ENCODE data around the gene PRRT2.
"Not testable (repeated sequence)": the region's sequence is repeated elsewhere in the genome, so short reads cannot be mapped to it uniquely, and the experiment has no call there.

Gene PRRT2
- total RNA-seq, result 0.56 reads per million

GRCh38 chr16:29811896-29812665, at the start of gene PRRT2:
Gene PRRT2, plus strand, starts transcription at chr16:29812193. Its CDS starts 862 bp downstream, at chr16:29813055.
- DNase-seq, result no peak

GRCh38 chr16:29763326-29763725, 48.7 kb upstream of the PRRT2 start:
- no peak for DNase-seq

- no peak for DNase-seq
Observed at GRCh38 chr16:29765167-29766032, 46.6 kb upstream of the PRRT2 start.

GRCh38 chr16:29766571-29766970, 45.4 kb upstream of the PRRT2 start:
- DNase-seq, result no peak

- no peak for DNase-seq
Observed at GRCh38 chr16:29767062-29767461, 44.9 kb upstream of the PRRT2 start.

- no peak for DNase-seq
Observed at GRCh38 chr16:29769507-29769906, 42.5 kb upstream of the PRRT2 start.

GRCh38 chr16:29770250-29770929, 41.6 kb upstream of the PRRT2 start:
- no peak for DNase-seq

- not testable (repeated sequence) for DNase-seq
Observed at GRCh38 chr16:29772330-29772729, 39.7 kb upstream of the PRRT2 start.

- no peak for DNase-seq
Observed at GRCh38 chr16:29774730-29775129, 37.3 kb upstream of the PRRT2 start.

- DNase-seq, result no peak
Observed at GRCh38 chr16:29775742-29776408, 36.1 kb upstream of the PRRT2 start.

- no peak for DNase-seq
Observed at GRCh38 chr16:29777576-29778350, 34.2 kb upstream of the PRRT2 start, which contains the start of gene ZG16. Gene ZG16, plus strand, starts transcription at chr16:29778256. Its CDS starts 1,011 bp downstream, at chr16:29779267.

- no peak for DNase-seq
Observed at GRCh38 chr16:29779474-29779873, 32.5 kb upstream of the PRRT2 start.

- not testable (repeated sequence) for DNase-seq
Observed at GRCh38 chr16:29783094-29783953, 28.7 kb upstream of the PRRT2 start.

- DNase-seq, result no peak
Observed at GRCh38 chr16:29784157-29784556, 27.8 kb upstream of the PRRT2 start.

- peak; percentile 58 for DNase-seq
Observed at GRCh38 chr16:29784901-29785500, 27.0 kb upstream of the PRRT2 start.

- not testable (repeated sequence) for DNase-seq
Observed at GRCh38 chr16:29787155-29787554, 24.8 kb upstream of the PRRT2 start.

- no peak for DNase-seq
Observed at GRCh38 chr16:29789775-29790182, 22.2 kb upstream of the PRRT2 start.

- peak; percentile 100 for DNase-seq
Observed at GRCh38 chr16:29790183-29790948, 21.6 kb upstream of the PRRT2 start, which contains the start of gene KIF22. Gene KIF22, plus strand, starts transcription at chr16:29790751. Its CDS starts 9 bp downstream, at chr16:29790760.
